Hematopoietic multipotent progenitor cell treated with erythropoietin and hydrocortisone succinate and interleukin-3 and kit ligand, for 17 days (in vitro differentiated cells): ENCODE data around the gene CFD.
"Not testable (repeated sequence)": the region's sequence is repeated elsewhere in the genome, so short reads cannot be mapped to it uniquely, and the experiment has no call there.

ENCODE experiments used
- DNase-seq: peaks from one replicate; pipeline ENCODE4 v3.0.0-alpha.2; 2015; ENCODE audit warnings: low spot score

CFD gene

GRCh38 chr19:852136-853013, 7.1 kb upstream of the CFD start, which contains the start of gene ELANE:
ELANE (plus strand) TSS chr19:852303; CDS start chr19:852329, 26 bp downstream.
- DNase-seq: no peak

GRCh38 chr19:853014-853585, 6.4 kb upstream of the CFD start:
- no peak for DNase-seq

GRCh38 chr19:853614-854220, 5.7 kb upstream of the CFD start:
- not testable (repeated sequence) for DNase-seq

GRCh38 chr19:854549-854948, 4.9 kb upstream of the CFD start:
- DNase-seq: no peak

- DNase-seq: no peak
These were observed 4.3 kb upstream of the CFD start for GRCh38 chr19:855142-855541.

GRCh38 chr19:855566-856120, 3.8 kb upstream of the CFD start:
- no peak for DNase-seq

- DNase-seq: no peak
These were observed 1.2 kb upstream of the CFD start for GRCh38 chr19:858284-858683.

- DNase-seq: no peak
These were observed 1.8 kb downstream of the CFD start for GRCh38 chr19:861141-861755.

GRCh38 chr19:861756-862580, 2.5 kb downstream of the CFD start:
- peak; percentile 65 for DNase-seq

- peak; percentile 74 for DNase-seq
These were observed 3.3 kb downstream of the CFD start for GRCh38 chr19:862581-863314.

GRCh38 chr19:863315-863620, 3.8 kb downstream of the CFD start:
- DNase-seq: no peak

- no peak for DNase-seq
These were observed 7.4 kb downstream of the CFD start for GRCh38 chr19:866769-867300.

GRCh38 chr19:867301-867793, 7.9 kb downstream of the CFD start:
- no peak for DNase-seq

- no peak for DNase-seq
These were observed 8.5 kb downstream of the CFD start for GRCh38 chr19:867855-868457.

GRCh38 chr19:868458-869244, 9.2 kb downstream of the CFD start:
- DNase-seq: no peak

GRCh38 chr19:869245-870177, 10.0 kb downstream of the CFD start:
- DNase-seq: no peak

- DNase-seq: no peak
These were observed 10.8 kb downstream of the CFD start for GRCh38 chr19:870314-870713.

- DNase-seq: no peak
These were observed 11.5 kb downstream of the CFD start for GRCh38 chr19:870963-871401.
